ENCODE results near the gene DUS1L.

Gene DUS1L

DNA sequence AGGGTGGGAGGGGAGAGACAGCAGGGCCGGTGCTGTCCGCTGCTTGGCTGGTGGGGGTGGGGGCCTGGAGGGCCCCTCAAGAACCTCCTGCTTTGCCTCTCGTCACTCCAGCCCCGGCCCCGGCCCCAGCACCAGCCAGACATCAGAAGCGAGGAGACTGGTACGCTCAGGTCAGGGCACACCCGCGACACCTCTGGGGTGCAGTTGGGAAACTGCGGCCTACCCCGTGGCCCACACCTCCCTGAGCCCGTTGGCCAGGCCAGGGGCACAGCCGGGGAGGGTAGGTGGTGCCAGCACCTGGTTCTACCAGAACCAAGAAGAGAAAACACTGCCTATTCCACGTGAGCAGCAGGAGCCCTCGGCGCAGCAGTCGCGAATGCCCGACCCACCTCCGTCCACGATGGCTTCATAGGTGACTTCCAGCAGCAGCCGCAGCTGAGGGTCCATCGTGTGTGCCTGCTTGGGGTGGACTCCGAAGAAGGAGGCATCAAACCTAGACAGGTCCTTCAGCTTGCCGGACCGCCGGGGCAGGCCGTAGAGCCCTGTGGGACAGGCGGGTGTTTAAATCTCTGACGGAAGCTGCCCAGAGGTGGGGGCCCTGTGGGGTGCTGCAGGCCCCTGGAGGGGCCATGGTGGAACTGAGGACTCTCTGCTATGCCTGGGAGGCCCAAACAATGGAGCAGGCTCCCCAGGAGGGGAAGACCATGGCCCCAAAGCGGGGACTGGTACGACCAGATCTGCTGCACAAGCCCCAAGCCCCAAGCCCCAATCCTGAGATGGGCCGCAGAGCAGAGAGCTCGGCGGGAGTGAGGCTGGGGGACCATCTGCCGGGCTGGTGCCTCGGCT, 29.6 kb upstream of the DUS1L start:
- H3K4me3 ChIP-seq (ENCODE audit: severe bottlenecking), result peak overlapping the region; percentile 98

DNA sequence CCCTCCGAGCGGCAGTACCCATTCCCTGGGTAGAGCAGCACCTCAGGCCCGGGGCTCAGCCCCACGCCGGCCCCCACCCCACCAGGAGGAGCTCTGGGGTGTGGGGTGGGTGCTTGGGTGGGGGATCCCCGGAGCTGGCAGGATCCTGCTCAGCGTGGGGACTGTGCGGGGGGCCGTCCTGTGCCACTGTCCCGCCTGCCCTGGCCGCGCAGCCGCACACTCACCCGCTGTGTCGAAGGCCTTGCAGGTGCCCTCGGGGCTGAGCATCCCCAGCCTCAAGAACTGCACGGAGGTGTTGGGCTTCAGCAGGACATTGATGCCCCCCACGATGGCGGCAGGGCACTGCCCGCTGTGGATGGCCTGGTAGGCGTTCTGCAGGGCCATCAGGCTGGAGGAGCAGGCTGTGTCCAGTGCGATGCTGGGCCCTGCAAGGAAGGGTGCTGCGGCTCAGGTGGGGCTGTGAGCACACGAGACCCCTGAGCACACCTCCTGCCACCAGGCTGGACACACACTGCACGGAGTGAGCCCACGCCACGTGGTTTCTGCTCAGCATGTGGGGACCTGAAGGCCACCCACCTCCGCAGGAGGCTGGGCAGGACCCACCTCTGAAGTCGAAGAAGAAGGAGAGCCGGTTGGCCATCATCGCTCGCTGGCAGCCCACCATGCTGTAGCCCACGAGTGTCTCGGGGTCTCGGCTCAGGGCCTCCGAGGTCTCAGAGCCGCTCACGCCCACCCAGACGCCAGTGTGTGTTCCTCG, 27.6 kb upstream of the DUS1L start:
- ATAC-seq (ENCODE audit: low read depth), result no peak
- Histone ChIP-seq H3K27ac (ENCODE audit: poor library complexity, severe bottlenecking) (no peak overlapping the region), H3K36me3 (ENCODE audit: low read depth) (peaks cover 90% of the 10 kb centered on the region), H3K9me3 (ENCODE audit: severe bottlenecking) (no peaks in the 10 kb centered on the region), H3K4me3 (ENCODE audit: severe bottlenecking) (no peak overlapping the region), H3K4me1 (ENCODE audit: insufficient read depth, poor library complexity, severe bottlenecking) (no peaks in the 10 kb centered on the region), H3K27me3 (ENCODE audit: insufficient read depth, poor library complexity, severe bottlenecking) (no peaks in the 10 kb centered on the region)
- TF ChIP-seq, protein P1, sequence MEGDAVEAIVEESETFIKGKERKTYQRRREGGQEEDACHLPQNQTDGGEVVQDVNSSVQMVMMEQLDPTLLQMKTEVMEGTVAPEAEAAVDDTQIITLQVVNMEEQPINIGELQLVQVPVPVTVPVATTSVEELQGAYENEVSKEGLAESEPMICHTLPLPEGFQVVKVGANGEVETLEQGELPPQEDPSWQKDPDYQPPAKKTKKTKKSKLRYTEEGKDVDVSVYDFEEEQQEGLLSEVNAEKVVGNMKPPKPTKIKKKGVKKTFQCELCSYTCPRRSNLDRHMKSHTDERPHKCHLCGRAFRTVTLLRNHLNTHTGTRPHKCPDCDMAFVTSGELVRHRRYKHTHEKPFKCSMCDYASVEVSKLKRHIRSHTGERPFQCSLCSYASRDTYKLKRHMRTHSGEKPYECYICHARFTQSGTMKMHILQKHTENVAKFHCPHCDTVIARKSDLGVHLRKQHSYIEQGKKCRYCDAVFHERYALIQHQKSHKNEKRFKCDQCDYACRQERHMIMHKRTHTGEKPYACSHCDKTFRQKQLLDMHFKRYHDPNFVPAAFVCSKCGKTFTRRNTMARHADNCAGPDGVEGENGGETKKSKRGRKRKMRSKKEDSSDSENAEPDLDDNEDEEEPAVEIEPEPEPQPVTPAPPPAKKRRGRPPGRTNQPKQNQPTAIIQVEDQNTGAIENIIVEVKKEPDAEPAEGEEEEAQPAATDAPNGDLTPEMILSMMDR (IDR thresholded peaks at IDR 0.05; ENCODE audit: poor library complexity, severe bottlenecking), result no peak
- DNase-seq (ENCODE audit: low spot score), result no peak

More for the DNA sequence above, 29.6 kb upstream of the DUS1L start:
- TF ChIP-seq, protein P1 (IDR thresholded peaks at IDR 0.05; ENCODE audit: poor library complexity, severe bottlenecking), result no peak
- Histone ChIP-seq H3K27ac (ENCODE audit: poor library complexity, severe bottlenecking) (peak overlapping the region; percentile 84), H3K36me3 (ENCODE audit: low read depth) (peaks cover 70% of the 10 kb centered on the region), H3K27me3 (ENCODE audit: insufficient read depth, poor library complexity, severe bottlenecking) (no peaks in the 10 kb centered on the region), H3K4me1 (ENCODE audit: insufficient read depth, poor library complexity, severe bottlenecking) (peaks cover 10% of the 10 kb centered on the region), H3K9me3 (ENCODE audit: severe bottlenecking) (no peaks in the 10 kb centered on the region)
- DNase-seq (ENCODE audit: low spot score), result no peak
- no peak for ATAC-seq (ENCODE audit: low read depth)

DNA sequence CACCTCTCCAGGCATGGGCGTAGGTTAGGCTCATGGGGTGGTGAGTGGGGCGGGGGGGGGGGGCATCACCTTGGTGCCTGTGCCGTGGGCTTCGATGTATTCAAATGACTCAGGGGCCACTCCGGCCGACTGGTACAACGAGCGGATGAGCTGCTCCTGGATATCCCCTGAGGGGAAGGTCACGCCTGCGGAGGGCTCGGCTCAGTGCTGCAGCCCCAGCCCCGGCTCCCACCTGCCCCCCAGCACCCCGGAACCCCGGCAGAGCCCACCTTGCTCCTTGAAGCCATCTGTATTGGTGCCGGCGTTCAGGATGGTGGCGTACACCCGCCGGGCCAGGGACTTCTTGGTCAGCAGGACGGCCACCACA, 27.0 kb upstream of the DUS1L start:
- no peak for ATAC-seq (ENCODE audit: low read depth)
- DNase-seq (ENCODE audit: low spot score), result no peak
- Histone ChIP-seq H3K27ac (ENCODE audit: poor library complexity, severe bottlenecking) (no peak overlapping the region), H3K4me3 (ENCODE audit: severe bottlenecking) (no peak overlapping the region), H3K36me3 (ENCODE audit: low read depth) (peaks cover 96% of the 10 kb centered on the region), H3K4me1 (ENCODE audit: insufficient read depth, poor library complexity, severe bottlenecking) (no peaks in the 10 kb centered on the region), H3K9me3 (ENCODE audit: severe bottlenecking) (no peaks in the 10 kb centered on the region), H3K27me3 (ENCODE audit: insufficient read depth, poor library complexity, severe bottlenecking) (no peaks in the 10 kb centered on the region)
- TF ChIP-seq, protein P1 (IDR thresholded peaks at IDR 0.05; ENCODE audit: poor library complexity, severe bottlenecking), result no peak

DNA sequence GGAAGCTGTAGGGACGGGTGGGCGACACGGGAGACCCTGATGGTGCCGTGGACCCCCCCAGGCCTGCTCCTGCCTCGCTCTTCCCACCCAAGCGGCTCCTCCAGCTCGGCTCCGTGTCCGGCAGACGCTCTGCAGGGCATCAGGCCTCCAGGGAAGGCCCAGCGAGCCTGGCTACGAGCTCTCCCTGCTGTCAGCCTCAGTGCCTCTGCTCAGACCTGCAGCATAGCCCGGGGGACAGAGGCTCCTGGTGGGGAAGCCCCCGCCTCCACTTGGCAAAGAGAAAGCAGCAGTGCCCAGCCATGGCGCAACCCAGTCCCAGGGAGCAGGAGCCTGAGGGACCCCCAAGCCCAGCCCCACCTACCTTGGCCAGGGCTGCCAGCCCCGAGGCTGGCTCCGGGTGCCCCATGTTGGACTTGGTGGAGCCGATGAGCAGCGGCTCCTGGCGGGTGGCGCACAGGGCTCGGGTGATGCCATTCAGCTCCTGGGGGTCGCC, 26.5 kb upstream of the DUS1L start:
- Histone ChIP-seq H3K4me1 (ENCODE audit: insufficient read depth, poor library complexity, severe bottlenecking) (no peaks in the 10 kb centered on the region), H3K4me3 (ENCODE audit: severe bottlenecking) (no peak overlapping the region), H3K9me3 (ENCODE audit: severe bottlenecking) (no peaks in the 10 kb centered on the region), H3K27ac (ENCODE audit: poor library complexity, severe bottlenecking) (no peak overlapping the region), H3K27me3 (ENCODE audit: insufficient read depth, poor library complexity, severe bottlenecking) (no peaks in the 10 kb centered on the region), H3K36me3 (ENCODE audit: low read depth) (peaks cover 98% of the 10 kb centered on the region)
- DNase-seq (ENCODE audit: low spot score), result no peak
- ATAC-seq (ENCODE audit: low read depth), result no peak
- TF ChIP-seq, protein P1 (IDR thresholded peaks at IDR 0.05; ENCODE audit: poor library complexity, severe bottlenecking), result no peak
